Measurements from ENCODE around the gene WWOX. TPM values are rescaled to one million over a fixed set of nuclear protein-coding genes. Genes with fewer than 3 reads are reported as not detected.

The WWOX gene
- total RNA-seq, 4 donors from 2014 or later, result 76.8 to 102 (median 83.6) TPM

- Histone ChIP-seq H3K27me3 (no peaks in the 10 kb centered on the region), H3K4me3 (no peak overlapping the region), H3K36me3 (no peaks in the 10 kb centered on the region), H3K9me3 (peaks cover 0 to 10% (median 0%) of the 10 kb centered on the region in 4 donors), H3K27ac (no peak overlapping the region), H3K4me1 (no peaks in the 10 kb centered on the region)
- no CpG with 5 or more reads among the region's 3 CpGs for WGBS, 2 donors
- no peak for DNase-seq (ENCODE audit: low spot score in 2 of 2)
- TF ChIP-seq EP300 (IDR thresholded peaks at IDR 0.05) (no peak), POLR2A (IDR thresholded peaks at IDR 0.05) (no peak), CTCF (IDR thresholded peaks at IDR 0.05) (no peak)
Observed at GRCh38 chr16:78348068-78348467, 248.6 kb downstream of the WWOX start.

- no peak for DNase-seq (ENCODE audit: low spot score in 2 of 2)
- Histone ChIP-seq H3K4me1 (no peaks in the 10 kb centered on the region), H3K4me3 (no peak overlapping the region), H3K36me3 (no peaks in the 10 kb centered on the region), H3K27me3 (no peaks in the 10 kb centered on the region), H3K27ac (no peak overlapping the region), H3K9me3 (peaks cover 0 to 10% (median 0%) of the 10 kb centered on the region in 4 donors)
- TF ChIP-seq POLR2A (IDR thresholded peaks at IDR 0.05) (no peak), EP300 (IDR thresholded peaks at IDR 0.05) (no peak), CTCF (IDR thresholded peaks at IDR 0.05) (no peak)
- no CpG with 5 or more reads among the region's 9 CpGs for WGBS, 2 donors
Observed at GRCh38 chr16:78348886-78349285, 249.4 kb downstream of the WWOX start.

- DNase-seq (ENCODE audit: low spot score in 2 of 2), result no peak
- no peaks in the 10 kb centered on the region for H3K27me3 ChIP-seq
- 93 to 97% methylated on average over 1 of the region's 1 CpG for WGBS, 2 donors
- H3K4me3 ChIP-seq, result no peak overlapping the region
- H3K27ac ChIP-seq, result no peak overlapping the region
- no peak for TF ChIP-seq POLR2A (IDR thresholded peaks at IDR 0.05)
- no peak for TF ChIP-seq CTCF (IDR thresholded peaks at IDR 0.05)
- TF ChIP-seq EP300 (IDR thresholded peaks at IDR 0.05), result no peak
- H3K4me1 ChIP-seq, result no peaks in the 10 kb centered on the region
- peaks cover 0 to 10% (median 0%) of the 10 kb centered on the region in 4 donors for H3K9me3 ChIP-seq
- H3K36me3 ChIP-seq, result no peaks in the 10 kb centered on the region
Observed at GRCh38 chr16:78352184-78352583, 252.7 kb downstream of the WWOX start.

- no peak overlapping the region for H3K4me3 ChIP-seq
- H3K27me3 ChIP-seq, result no peaks in the 10 kb centered on the region
- H3K4me1 ChIP-seq, result no peaks in the 10 kb centered on the region
- peaks cover 0 to 10% (median 0%) of the 10 kb centered on the region in 4 donors for H3K9me3 ChIP-seq
- no peak overlapping the region for H3K27ac ChIP-seq
- 49 to 57% methylated on average over 9 of the region's 9 CpGs for WGBS, 2 donors
- TF ChIP-seq POLR2A (IDR thresholded peaks at IDR 0.05), result no peak
- TF ChIP-seq CTCF (IDR thresholded peaks at IDR 0.05), result no peak
- no peak for TF ChIP-seq EP300 (IDR thresholded peaks at IDR 0.05)
- no peak for DNase-seq (ENCODE audit: low spot score in 2 of 2)
- no peaks in the 10 kb centered on the region for H3K36me3 ChIP-seq
Observed at GRCh38 chr16:78353640-78354275, 254.3 kb downstream of the WWOX start.

- H3K27me3 ChIP-seq, result no peaks in the 10 kb centered on the region
- no peak for TF ChIP-seq POLR2A (IDR thresholded peaks at IDR 0.05)
- TF ChIP-seq EP300 (IDR thresholded peaks at IDR 0.05), result no peak
- no peak for TF ChIP-seq CTCF (IDR thresholded peaks at IDR 0.05)
- H3K36me3 ChIP-seq, result no peaks in the 10 kb centered on the region
- H3K4me3 ChIP-seq, result no peak overlapping the region
- DNase-seq (ENCODE audit: low spot score in 2 of 2), result no peak
- 73 to 82% methylated on average over 6 of the region's 6 CpGs for WGBS, 2 donors
- no peaks in the 10 kb centered on the region for H3K9me3 ChIP-seq
- H3K4me1 ChIP-seq, result no peaks in the 10 kb centered on the region
- no peak overlapping the region for H3K27ac ChIP-seq
Observed at GRCh38 chr16:78362524-78363135, 263.2 kb downstream of the WWOX start.
